ENCODE measurements around the gene ANKS3.

The ANKS3 gene

GRCh38 chr16:4689864-4690704, 44.0 kb downstream of the ANKS3 start:
- in situ Hi-C loops (cut with MboI; ENCODE audit: low sequenced_read_pairs, unreplicated experiment): no loop called here
- no peak for TF ChIP-seq CTCF (IDR thresholded peaks at IDR 0.05; ENCODE audit: borderline replicate concordance, control extremely low read depth, extremely low read depth, insufficient read depth, missing control alignments)
- DNase-seq (ENCODE audit: low spot score): no peak

GRCh38 chr16:4689091-4689671, 44.9 kb downstream of the ANKS3 start:
- DNase-seq (ENCODE audit: low spot score): no peak
- no peak for TF ChIP-seq CTCF (IDR thresholded peaks at IDR 0.05; ENCODE audit: borderline replicate concordance, control extremely low read depth, extremely low read depth, insufficient read depth, missing control alignments)
- in situ Hi-C loops (cut with MboI; ENCODE audit: low sequenced_read_pairs, unreplicated experiment): no loop called here

GRCh38 chr16:4688674-4689045, 45.4 kb downstream of the ANKS3 start:
- no peak for TF ChIP-seq CTCF (IDR thresholded peaks at IDR 0.05; ENCODE audit: borderline replicate concordance, control extremely low read depth, extremely low read depth, insufficient read depth, missing control alignments)
- in situ Hi-C loops (cut with MboI; ENCODE audit: low sequenced_read_pairs, unreplicated experiment): no loop called here
- DNase-seq (ENCODE audit: low spot score): no peak

GRCh38 chr16:4687946-4688673, 46.0 kb downstream of the ANKS3 start:
- no peak for DNase-seq (ENCODE audit: low spot score)
- in situ Hi-C loops (cut with MboI; ENCODE audit: low sequenced_read_pairs, unreplicated experiment): no loop called here
- no peak for TF ChIP-seq CTCF (IDR thresholded peaks at IDR 0.05; ENCODE audit: borderline replicate concordance, control extremely low read depth, extremely low read depth, insufficient read depth, missing control alignments)

GRCh38 chr16:4687416-4687815, 46.7 kb downstream of the ANKS3 start:
- no peak for TF ChIP-seq CTCF (IDR thresholded peaks at IDR 0.05; ENCODE audit: borderline replicate concordance, control extremely low read depth, extremely low read depth, insufficient read depth, missing control alignments)
- no peak for DNase-seq (ENCODE audit: low spot score)
- in situ Hi-C loops (cut with MboI; ENCODE audit: low sequenced_read_pairs, unreplicated experiment): no loop called here

GRCh38 chr16:4686497-4687210, 47.4 kb downstream of the ANKS3 start:
- no peak for TF ChIP-seq CTCF (IDR thresholded peaks at IDR 0.05; ENCODE audit: borderline replicate concordance, control extremely low read depth, extremely low read depth, insufficient read depth, missing control alignments)
- in situ Hi-C loops (cut with MboI; ENCODE audit: low sequenced_read_pairs, unreplicated experiment): no loop called here
- DNase-seq (ENCODE audit: low spot score): no peak

Measured in GM13976 (cell line).